ENCODE measurements around the gene KLHL29.

Gene KLHL29

GRCh38 chr2:23519334-23519651 lies 134.3 kb downstream of the KLHL29 start:
- no peak overlapping the region for H3K4me3 ChIP-seq (ENCODE audit: low read length)
- no peaks in the 10 kb centered on the region for H4K20me1 ChIP-seq (ENCODE audit: control insufficient read depth, insufficient read depth, low read depth, low read length)
- H3K4me2 ChIP-seq (ENCODE audit: low read length), result no peak overlapping the region
- no peaks in the 10 kb centered on the region for H3K9me2 ChIP-seq (replicated peaks; ENCODE audit: control insufficient read depth, low read length)
- H3K36me3 ChIP-seq (ENCODE audit: control insufficient read depth, low read length), result no peaks in the 10 kb centered on the region
- H3K4me1 ChIP-seq (ENCODE audit: control insufficient read depth, low read length), result no peaks in the 10 kb centered on the region
- TF ChIP-seq CTCF (IDR thresholded peaks at IDR 0.05; ENCODE audit: low read depth, low read length, poor library complexity, severe bottlenecking), result no peak
- TF ChIP-seq EZH2phosphoT487 (IDR thresholded peaks at IDR 0.05; ENCODE audit: borderline replicate concordance, low read length), result no peak
- H3F3A ChIP-seq (ENCODE audit: control insufficient read depth, insufficient read depth), result no peaks in the 10 kb centered on the region
- no peaks in the 10 kb centered on the region for H3K79me2 ChIP-seq (ENCODE audit: control insufficient read depth, low read length)
- no peak overlapping the region for H3K27ac ChIP-seq (ENCODE audit: low read depth, low read length)
- no peaks in the 10 kb centered on the region for H3K27me3 ChIP-seq (ENCODE audit: control insufficient read depth, low read length)
- no peaks in the 10 kb centered on the region for H3K9me3 ChIP-seq (ENCODE audit: control insufficient read depth, insufficient read depth, low read length)

- H3K27ac ChIP-seq (ENCODE audit: low read depth, low read length), result no peak overlapping the region
- H3K4me2 ChIP-seq (ENCODE audit: low read length), result no peak overlapping the region
These were observed 135.3 kb downstream of the KLHL29 start for GRCh38 chr2:23520256-23520655.

GRCh38 chr2:23521060-23521459 lies 136.1 kb downstream of the KLHL29 start:
- TF ChIP-seq CTCF (IDR thresholded peaks at IDR 0.05; ENCODE audit: low read depth, low read length, poor library complexity, severe bottlenecking), result no peak
- TF ChIP-seq EZH2phosphoT487 (IDR thresholded peaks at IDR 0.05; ENCODE audit: borderline replicate concordance, low read length), result no peak
- Histone ChIP-seq H3F3A (ENCODE audit: control insufficient read depth, insufficient read depth) (no peaks in the 10 kb centered on the region), H3K27me3 (ENCODE audit: control insufficient read depth, low read length) (no peaks in the 10 kb centered on the region), H3K4me3 (ENCODE audit: low read length) (no peak overlapping the region), H3K79me2 (ENCODE audit: control insufficient read depth, low read length) (no peaks in the 10 kb centered on the region), H3K9me2 (replicated peaks; ENCODE audit: control insufficient read depth, low read length) (no peaks in the 10 kb centered on the region), H3K4me1 (ENCODE audit: control insufficient read depth, low read length) (no peaks in the 10 kb centered on the region), H4K20me1 (ENCODE audit: control insufficient read depth, insufficient read depth, low read depth, low read length) (no peaks in the 10 kb centered on the region), H3K27ac (ENCODE audit: low read depth, low read length) (no peak overlapping the region), H3K4me2 (ENCODE audit: low read length) (no peak overlapping the region), H3K9me3 (ENCODE audit: control insufficient read depth, insufficient read depth, low read length) (no peaks in the 10 kb centered on the region), H3K36me3 (ENCODE audit: control insufficient read depth, low read length) (no peaks in the 10 kb centered on the region)

More at GRCh38 chr2:23520256-23520655, 135.3 kb downstream of the KLHL29 start:
- Histone ChIP-seq H3F3A (ENCODE audit: control insufficient read depth, insufficient read depth) (no peaks in the 10 kb centered on the region), H4K20me1 (ENCODE audit: control insufficient read depth, insufficient read depth, low read depth, low read length) (no peaks in the 10 kb centered on the region), H3K9me2 (replicated peaks; ENCODE audit: control insufficient read depth, low read length) (no peaks in the 10 kb centered on the region), H3K9me3 (ENCODE audit: control insufficient read depth, insufficient read depth, low read length) (no peaks in the 10 kb centered on the region), H3K79me2 (ENCODE audit: control insufficient read depth, low read length) (no peaks in the 10 kb centered on the region), H3K4me1 (ENCODE audit: control insufficient read depth, low read length) (no peaks in the 10 kb centered on the region), H3K36me3 (ENCODE audit: control insufficient read depth, low read length) (no peaks in the 10 kb centered on the region), H3K27me3 (ENCODE audit: control insufficient read depth, low read length) (no peaks in the 10 kb centered on the region), H3K4me3 (ENCODE audit: low read length) (no peak overlapping the region)
- no peak for TF ChIP-seq EZH2phosphoT487 (IDR thresholded peaks at IDR 0.05; ENCODE audit: borderline replicate concordance, low read length)
- TF ChIP-seq CTCF (IDR thresholded peaks at IDR 0.05; ENCODE audit: low read depth, low read length, poor library complexity, severe bottlenecking), result no peak
